Suprapubic skin (tissue), 4 donors: Measurements from ENCODE around the gene LRRC75A. TPM values are rescaled to one million over a fixed set of nuclear protein-coding genes. Genes with fewer than 3 reads are reported as not detected.

Source experiments
- DNase-seq, 2 donors: peaks; one replicate each; pipeline ENCODE4 v3.0.0-alpha.2; 2019; ENCODE audit warnings: low spot score in 2 of 2
- H3K27ac ChIP-seq: fragments of 200-600 bp; sonication (generic); one replicate; pipeline ENCODE4 v1.5.1; 2019
- H3K27me3 ChIP-seq: fragments of 200-600 bp; sonication (generic); one replicate; pipeline ENCODE4 v1.5.1; 2019
- H3K36me3 ChIP-seq: fragments of 200-600 bp; sonication (generic); one replicate; pipeline ENCODE4 v1.5.1; 2019
- H3K4me1 ChIP-seq: fragments of 200-600 bp; sonication (generic); one replicate; pipeline ENCODE4 v1.5.1; 2019
- H3K4me3 ChIP-seq: fragments of 200-600 bp; sonication (generic); one replicate; pipeline ENCODE4 v1.5.1; 2019; ENCODE audit warnings: mild to moderate bottlenecking
- H3K9me3 ChIP-seq: fragments of 200-600 bp; sonication (generic); one replicate; pipeline ENCODE4 v1.5.1; 2019
- EP300 ChIP-seq: sonication (generic); formaldehyde crosslinking; IDR thresholded peaks from one replicate; pipeline ENCODE4 v1.6.1; 2017; ENCODE audit warnings: antibody characterized with exemption
- POLR2A ChIP-seq, 2 donors: fragments of 450-650 bp; IDR thresholded peaks; one replicate each; pipeline ENCODE4 v1.6.1; 2017; ENCODE audit warnings: antibody characterized with exemption in 2 of 2, mild to moderate bottlenecking in 2 of 2, moderate library complexity in 2 of 2
- POLR2AphosphoS5 ChIP-seq, 3 donors: sonication (generic); formaldehyde crosslinking; IDR thresholded peaks; one replicate each; pipeline ENCODE4 v1.6.1; 2017; ENCODE audit warnings: antibody characterized with exemption in 3 of 3
- WGBS: methylation state at CpG from one replicate; pipeline ENCODE4 v1.1.5; 2018; 5-methylcytosine and 5-hydroxymethylcytosine counted together
- total RNA-seq, 4 donors: library from RNA; depleted of rRNA; stranded (reverse); fragments of >200 nt; gene quantifications; one replicate each; pipeline ENCODE4 v1.1.0, GENCODE V29; 2016
- TF ChIP-seq, protein P1 (sequence below), 2 donors: fragments of 200-600 bp in 1 of 2; fragments of 450-650 bp in 1 of 2; sonication (generic) in 1 of 2; IDR thresholded peaks; one replicate each; pipeline ENCODE4 v1.5.1; 2016 to 2019; ENCODE audit warnings: antibody characterized with exemption in 2 of 2, mild to moderate bottlenecking in 1 of 2, moderate library complexity in 1 of 2

The LRRC75A gene
- total RNA-seq, 4 donors from 2014 or later, result 0.64 to 0.99 (median 0.90) TPM

DNA sequence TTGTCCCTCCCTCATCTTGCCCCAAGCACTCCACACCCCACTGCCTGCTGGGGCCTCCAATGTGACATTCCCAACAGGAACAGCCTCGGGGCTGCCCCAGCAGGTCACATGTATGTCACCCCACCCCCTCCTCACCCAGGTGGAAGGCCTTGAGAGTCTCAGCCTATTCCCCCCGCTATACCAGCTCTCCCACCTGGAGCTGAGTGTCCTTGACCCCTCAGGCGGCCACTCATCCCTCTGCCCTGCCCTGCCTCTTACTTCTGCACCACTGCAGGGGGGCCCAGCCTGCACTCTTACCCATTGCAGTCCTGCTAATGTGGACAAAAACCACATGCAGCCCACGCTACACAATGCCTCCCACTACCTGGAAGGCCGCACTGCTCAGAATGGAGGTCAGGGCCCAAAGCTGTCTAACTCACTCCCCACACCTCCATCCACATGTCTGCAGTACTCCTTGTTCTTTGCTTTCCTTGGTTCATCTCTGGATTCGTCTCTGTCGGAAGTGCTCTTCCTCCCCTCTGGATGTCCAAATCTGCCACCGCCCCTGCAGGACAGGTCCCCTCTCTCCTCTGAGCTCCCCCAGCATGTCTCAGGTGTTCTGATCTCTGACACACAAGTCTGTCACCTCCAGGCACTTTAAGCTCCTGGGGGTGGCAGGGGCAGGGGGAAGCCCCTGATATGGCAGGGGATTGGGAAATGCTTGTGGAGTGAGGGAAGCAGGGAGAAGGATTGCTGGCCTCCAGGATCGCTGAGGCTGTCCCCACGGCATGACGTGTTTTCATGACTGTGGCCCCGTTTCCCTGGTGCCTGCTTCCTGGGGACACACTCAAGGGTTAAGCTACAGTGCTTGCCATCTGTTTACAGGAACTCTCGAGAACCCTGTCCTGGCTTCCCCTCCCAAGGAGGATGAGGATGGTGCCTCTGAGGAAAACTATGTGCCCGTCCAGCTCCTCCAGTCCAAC lies 55.8 kb downstream of the LRRC75A start:
- no peak for DNase-seq
- H3K4me1 ChIP-seq, result peaks cover 22% of the 10 kb centered on the region
- H3K4me3 ChIP-seq, result no peak overlapping the region
- no peak overlapping the region for H3K27ac ChIP-seq
- no peaks in the 10 kb centered on the region for H3K27me3 ChIP-seq
- H3K9me3 ChIP-seq, result no peaks in the 10 kb centered on the region
- 71% methylated on average over 11 of the region's 14 CpGs for WGBS
- H3K36me3 ChIP-seq, result peaks cover 4% of the 10 kb centered on the region
- TF ChIP-seq POLR2AphosphoS5 (IDR thresholded peaks at IDR 0.05), result no peak
- no peak for TF ChIP-seq POLR2A (IDR thresholded peaks at IDR 0.05)
- no peak for TF ChIP-seq EP300
- TF ChIP-seq, protein P1, sequence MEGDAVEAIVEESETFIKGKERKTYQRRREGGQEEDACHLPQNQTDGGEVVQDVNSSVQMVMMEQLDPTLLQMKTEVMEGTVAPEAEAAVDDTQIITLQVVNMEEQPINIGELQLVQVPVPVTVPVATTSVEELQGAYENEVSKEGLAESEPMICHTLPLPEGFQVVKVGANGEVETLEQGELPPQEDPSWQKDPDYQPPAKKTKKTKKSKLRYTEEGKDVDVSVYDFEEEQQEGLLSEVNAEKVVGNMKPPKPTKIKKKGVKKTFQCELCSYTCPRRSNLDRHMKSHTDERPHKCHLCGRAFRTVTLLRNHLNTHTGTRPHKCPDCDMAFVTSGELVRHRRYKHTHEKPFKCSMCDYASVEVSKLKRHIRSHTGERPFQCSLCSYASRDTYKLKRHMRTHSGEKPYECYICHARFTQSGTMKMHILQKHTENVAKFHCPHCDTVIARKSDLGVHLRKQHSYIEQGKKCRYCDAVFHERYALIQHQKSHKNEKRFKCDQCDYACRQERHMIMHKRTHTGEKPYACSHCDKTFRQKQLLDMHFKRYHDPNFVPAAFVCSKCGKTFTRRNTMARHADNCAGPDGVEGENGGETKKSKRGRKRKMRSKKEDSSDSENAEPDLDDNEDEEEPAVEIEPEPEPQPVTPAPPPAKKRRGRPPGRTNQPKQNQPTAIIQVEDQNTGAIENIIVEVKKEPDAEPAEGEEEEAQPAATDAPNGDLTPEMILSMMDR (IDR thresholded peaks at IDR 0.05), result no peak

DNA sequence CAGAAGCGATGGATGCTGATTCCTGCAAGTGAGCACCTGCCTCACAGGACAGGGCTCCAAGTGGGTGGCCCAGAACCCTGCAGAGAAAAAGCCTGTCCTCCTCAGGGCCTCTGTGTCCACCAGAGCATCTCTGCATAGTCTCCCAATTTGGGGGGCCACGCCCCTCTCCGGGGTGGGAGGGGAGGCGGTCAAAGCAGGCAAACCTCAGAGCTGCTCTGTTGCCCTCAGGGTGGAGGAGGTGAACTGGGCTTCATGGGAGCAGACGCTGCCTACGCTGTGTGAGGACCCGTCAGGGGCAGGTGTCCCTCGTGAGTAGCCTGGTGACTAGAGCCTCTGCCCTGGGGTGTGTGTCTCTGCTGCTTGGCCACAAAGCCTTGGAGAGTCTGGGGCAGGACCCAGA lies 57.3 kb downstream of the LRRC75A start:
- DNase-seq, result no peak
- H3K27me3 ChIP-seq, result no peaks in the 10 kb centered on the region
- peaks cover 6% of the 10 kb centered on the region for H3K4me1 ChIP-seq
- no peaks in the 10 kb centered on the region for H3K36me3 ChIP-seq
- TF ChIP-seq, protein P1 (IDR thresholded peaks at IDR 0.05), result no peak
- no peak overlapping the region for H3K27ac ChIP-seq
- H3K4me3 ChIP-seq, result no peak overlapping the region
- WGBS, result 44% methylated on average over 4 of the region's 8 CpGs
- H3K9me3 ChIP-seq, result no peaks in the 10 kb centered on the region

DNA sequence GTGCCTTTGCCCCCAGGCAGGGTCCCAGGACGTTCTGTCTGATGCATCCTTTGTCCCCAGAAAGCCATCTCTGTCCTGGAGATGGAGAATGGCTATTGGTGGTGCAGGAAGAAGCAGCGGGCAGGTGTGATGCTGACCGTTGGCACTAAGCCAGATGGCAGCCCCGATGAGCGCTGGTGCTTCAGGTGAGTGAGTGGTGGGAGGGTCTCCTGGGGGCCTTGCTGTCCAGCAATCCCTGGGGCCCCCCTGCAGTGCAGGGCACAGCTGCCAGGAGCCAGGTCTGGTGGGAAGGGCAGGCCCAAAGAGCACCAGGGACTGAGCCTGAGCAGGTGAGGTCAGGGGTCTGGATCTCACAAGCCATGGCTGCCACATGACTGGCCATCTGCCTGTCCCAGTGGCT lies 58.5 kb downstream of the LRRC75A start:
- peaks cover 12% of the 10 kb centered on the region for H3K4me1 ChIP-seq
- DNase-seq, result no peak

DNA sequence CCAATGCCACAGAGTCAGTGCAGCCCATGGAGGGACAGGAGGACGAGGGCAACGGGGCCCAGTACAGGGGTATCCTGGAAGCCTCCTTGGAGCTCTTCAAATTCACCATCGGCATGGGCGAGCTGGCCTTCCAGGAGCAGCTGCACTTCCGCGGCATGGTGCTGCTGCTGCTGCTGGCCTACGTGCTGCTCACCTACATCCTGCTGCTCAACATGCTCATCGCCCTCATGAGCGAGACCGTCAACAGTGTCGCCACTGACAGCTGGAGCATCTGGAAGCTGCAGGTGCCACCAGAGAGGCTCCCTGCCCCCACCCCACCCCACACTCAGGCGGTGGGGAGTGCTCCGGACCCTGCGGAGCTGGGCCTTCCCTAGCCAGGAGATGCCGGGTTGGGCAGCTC lies 60.0 kb downstream of the LRRC75A start:
- 99% methylated on average over 6 of the region's 15 CpGs for WGBS
- no peak for TF ChIP-seq POLR2A (IDR thresholded peaks at IDR 0.05)
- TF ChIP-seq POLR2AphosphoS5 (IDR thresholded peaks at IDR 0.05), result no peak
- TF ChIP-seq EP300, result no peak
- TF ChIP-seq, protein P1 (IDR thresholded peaks at IDR 0.05), result no peak
- Histone ChIP-seq H3K27me3 (no peaks in the 10 kb centered on the region), H3K4me1 (peaks cover 11% of the 10 kb centered on the region), H3K27ac (no peak overlapping the region), H3K4me3 (no peak overlapping the region), H3K9me3 (no peaks in the 10 kb centered on the region), H3K36me3 (no peaks in the 10 kb centered on the region)
- no peak for DNase-seq

More for the DNA sequence above, 58.5 kb downstream of the LRRC75A start:
- no peaks in the 10 kb centered on the region for H3K9me3 ChIP-seq
- WGBS, result 100% methylated on average over 1 of the region's 5 CpGs
- H3K27me3 ChIP-seq, result no peaks in the 10 kb centered on the region
- H3K27ac ChIP-seq, result no peak overlapping the region
- TF ChIP-seq POLR2AphosphoS5 (IDR thresholded peaks at IDR 0.05) (no peak), EP300 (no peak), POLR2A (IDR thresholded peaks at IDR 0.05) (no peak)
- TF ChIP-seq, protein P1 (IDR thresholded peaks at IDR 0.05), result no peak
- no peaks in the 10 kb centered on the region for H3K36me3 ChIP-seq
- no peak overlapping the region for H3K4me3 ChIP-seq

DNA sequence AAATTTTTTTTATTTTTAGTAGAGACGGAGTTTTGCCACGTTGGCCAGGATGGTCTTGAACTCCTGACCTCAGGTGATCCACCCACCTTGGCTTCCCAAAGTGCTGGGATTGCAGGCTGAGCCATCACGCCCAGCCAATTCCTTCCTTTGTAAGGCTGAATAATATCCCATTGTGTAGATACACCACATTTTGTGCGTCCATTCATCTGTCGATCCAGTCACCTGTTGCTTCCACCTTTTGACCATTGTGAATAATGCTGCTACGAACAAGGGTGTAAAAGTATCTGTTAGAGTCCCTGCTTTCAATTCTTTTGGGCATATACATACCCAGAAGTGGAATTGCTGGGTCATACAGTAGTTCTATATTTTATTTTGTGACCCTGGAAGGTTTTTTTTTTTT lies 61.3 kb downstream of the LRRC75A start:
- no peak for DNase-seq
- Histone ChIP-seq H3K9me3 (no peaks in the 10 kb centered on the region), H3K27me3 (no peaks in the 10 kb centered on the region), H3K4me3 (no peak overlapping the region), H3K27ac (no peak overlapping the region), H3K4me1 (peaks cover 11% of the 10 kb centered on the region), H3K36me3 (peaks cover 5% of the 10 kb centered on the region)
- 74% methylated on average over 6 of the region's 6 CpGs for WGBS
- no peak for TF ChIP-seq POLR2AphosphoS5 (IDR thresholded peaks at IDR 0.05)
- no peak for TF ChIP-seq EP300
- TF ChIP-seq, protein P1 (IDR thresholded peaks at IDR 0.05), result no peak
- no peak for TF ChIP-seq POLR2A (IDR thresholded peaks at IDR 0.05)
